Stimulated activated CD4-positive, alpha-beta T cell treated with anti-CD3 and anti-CD28 coated beads, Interleukin-15, amount 100 ng/mL, for 1 hour (primary cell): ENCODE data around the gene APIP.

Source experiments
- DNase-seq, 2 donors: peaks; one replicate each; pipeline ENCODE4 v3.0.0-alpha.2; 2020; ENCODE audit warnings: low read depth in 1 of 2, low spot score in 1 of 2

Gene APIP, protein sequence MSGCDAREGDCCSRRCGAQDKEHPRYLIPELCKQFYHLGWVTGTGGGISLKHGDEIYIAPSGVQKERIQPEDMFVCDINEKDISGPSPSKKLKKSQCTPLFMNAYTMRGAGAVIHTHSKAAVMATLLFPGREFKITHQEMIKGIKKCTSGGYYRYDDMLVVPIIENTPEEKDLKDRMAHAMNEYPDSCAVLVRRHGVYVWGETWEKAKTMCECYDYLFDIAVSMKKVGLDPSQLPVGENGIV

DNA sequence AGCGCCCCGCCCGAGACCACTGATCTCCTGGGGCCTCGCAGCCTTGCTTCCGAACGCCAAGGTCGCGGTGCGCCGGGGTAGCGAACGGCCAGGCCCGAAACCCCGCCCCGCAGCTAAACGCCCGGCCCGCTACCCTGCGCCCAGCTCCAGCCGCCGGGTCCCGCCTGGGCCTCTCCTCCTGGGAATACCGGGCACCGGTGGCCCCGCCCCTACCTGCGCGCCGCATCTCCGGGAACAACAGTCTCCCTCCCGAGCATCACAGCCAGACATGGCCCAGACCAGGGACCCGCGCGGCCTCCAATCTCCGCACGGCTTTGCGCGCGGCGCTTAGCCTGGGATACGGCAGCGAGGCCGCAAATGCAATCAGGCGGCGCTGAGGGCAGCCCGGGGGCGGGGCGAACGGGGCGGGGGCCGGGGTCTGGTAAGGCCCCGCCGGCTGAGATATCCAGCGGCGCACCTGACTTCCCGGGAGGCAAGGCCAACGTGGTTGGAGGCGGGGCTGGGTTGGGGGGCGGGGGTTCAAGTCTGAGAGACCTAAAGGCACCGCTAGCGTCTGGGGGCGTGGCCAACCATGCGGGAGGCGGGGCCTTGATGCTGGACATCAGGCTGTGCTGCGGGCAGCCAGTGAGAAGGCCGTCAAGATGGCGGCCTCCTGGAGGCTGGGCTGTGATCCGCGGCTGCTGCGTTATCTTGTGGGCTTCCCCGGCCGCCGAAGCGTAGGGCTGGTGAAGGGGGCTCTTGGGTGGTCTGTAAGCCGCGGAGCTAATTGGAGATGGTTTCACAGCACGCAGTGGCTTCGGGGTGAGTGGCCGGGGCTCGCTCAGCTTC, at the start of gene APIP, which contains the start of gene PDHX:
TSS of gene APIP (minus strand) at position 365 of the 828 bp plus-strand sequence. CDS start at position 270, 95 bp downstream.
TSS of gene PDHX (plus strand) at position 604 of the 828 bp plus-strand sequence. CDS start at position 642, 38 bp downstream.
- DNase-seq: peak; percentile 88 to 95

DNA sequence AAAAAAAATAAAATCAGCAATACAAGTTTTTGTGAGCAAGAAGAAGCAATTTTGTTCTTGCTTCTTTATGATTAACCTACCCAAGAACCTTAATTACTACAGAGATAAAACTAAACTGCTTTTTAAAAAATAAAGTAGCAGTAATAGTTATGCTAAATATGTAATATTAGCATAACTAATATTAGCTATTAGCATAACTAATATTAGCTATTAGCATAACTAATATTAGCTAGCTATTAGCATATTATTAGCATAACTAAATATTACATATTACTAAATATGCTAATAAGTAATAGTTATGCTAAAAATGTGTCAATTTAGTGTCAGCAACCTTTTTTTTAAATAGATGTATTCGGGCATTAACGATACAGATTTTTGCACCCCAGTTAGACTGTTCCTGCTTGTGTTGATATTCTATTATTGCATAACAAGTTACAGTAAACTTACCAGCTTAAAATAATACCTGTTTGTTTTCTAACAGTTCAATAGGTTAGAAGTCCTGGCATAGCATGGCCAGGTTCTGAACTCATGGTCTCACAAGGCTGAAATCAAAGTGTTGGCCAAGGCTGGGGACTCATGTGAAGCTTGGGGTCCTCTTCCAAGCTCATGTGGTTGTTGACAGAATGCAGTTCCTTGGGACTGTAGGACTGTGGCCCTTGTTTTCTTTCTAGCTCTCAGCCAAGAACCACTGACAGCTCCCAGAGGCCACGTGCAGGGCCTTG, 48.6 kb upstream of the APIP start:
- DNase-seq: no peak

DNA sequence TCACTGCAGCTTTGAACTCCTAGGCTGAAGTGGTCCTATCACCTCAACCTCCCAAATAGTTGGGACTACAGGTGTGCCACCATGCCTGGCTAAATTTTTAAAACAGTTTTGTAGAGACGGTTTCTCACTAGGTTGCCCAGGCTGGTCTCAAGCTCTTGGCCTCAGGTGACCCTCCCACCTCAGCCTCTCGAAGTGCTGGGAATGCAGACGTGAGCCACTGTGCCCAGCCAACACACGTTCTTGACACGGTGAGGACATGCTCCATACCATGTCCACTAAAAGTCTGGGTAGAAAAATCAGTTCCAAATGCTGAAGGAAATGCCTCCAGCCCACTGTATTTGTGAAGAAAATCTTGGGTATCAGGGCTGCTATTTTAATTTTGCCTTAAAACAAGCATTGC, 47.2 kb upstream of the APIP start:
- DNase-seq: no peak

DNA sequence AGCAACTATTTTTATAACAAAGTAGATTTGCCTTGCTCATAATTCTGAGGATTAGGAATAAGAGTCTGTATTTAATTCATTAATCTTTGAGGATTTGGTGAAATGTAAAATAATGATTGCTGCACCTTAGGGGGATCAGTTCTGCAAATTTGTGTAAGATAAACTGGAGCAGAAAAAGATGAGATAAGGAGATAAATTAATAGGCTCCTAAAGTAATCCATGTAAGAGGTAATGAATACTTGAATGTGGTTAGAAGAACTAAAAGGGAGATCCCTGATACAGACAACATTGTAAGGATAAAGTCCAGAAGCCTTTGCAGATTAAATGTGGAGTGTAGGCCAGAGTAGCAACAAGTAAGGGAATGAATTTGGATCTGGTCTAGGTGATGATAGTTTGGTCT, 45.9 kb upstream of the APIP start:
- DNase-seq: no peak

DNA sequence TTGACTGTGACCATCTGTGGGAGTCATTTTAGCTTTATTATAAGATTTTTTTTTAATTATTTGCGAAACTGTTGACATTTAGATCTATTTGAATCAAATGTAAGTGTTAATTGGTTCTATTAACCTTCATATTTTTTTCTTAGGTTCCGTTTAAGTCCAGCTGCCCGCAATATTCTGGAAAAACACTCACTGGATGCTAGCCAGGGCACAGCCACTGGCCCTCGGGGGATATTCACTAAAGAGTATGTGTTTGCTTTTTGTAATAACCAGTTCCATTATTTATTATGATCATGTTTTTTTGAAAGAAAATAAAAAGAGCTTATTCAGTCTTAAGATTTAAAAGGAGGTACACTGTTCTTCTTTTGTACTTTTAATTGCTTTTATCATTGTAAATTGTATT, 44.1 kb upstream of the APIP start:
- DNase-seq: no peak

DNA sequence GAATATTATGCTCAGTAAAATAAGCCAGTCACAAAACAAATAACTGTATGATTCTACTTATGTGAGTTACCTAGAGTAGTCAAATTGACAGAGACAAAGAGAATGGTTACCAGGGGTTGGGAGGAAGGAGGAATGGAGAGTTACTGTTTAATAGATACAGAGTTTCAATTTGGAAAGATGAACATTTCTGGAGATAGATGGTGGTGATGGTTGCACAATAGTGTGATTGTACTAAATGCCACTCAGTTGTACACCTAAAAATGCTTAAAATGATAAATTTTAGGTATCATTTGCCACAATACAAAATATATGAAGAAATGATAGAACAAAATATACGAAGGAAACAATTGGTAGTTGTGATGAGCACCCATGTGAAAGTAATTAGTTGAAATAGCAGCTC, 43.6 kb upstream of the APIP start:
- no peak for DNase-seq

DNA sequence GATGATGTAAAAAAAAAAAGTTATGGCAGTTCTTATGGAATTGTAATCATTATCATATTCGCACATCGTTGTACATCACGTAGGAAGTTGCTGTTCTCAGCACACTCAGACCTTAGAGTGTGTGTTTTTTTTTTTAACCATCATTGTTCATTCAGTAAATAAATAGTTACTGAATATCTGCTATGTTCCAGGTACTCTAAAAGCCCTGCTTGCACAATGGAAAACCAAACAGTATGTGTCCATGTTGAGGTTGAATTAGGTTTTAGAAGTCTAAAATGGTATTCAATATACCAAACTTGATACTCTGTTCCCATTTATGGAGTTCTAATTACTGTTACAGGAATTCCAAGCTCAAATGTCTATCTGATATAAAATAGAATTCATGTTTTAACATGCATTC, 41.4 kb upstream of the APIP start:
- no peak for DNase-seq

DNA sequence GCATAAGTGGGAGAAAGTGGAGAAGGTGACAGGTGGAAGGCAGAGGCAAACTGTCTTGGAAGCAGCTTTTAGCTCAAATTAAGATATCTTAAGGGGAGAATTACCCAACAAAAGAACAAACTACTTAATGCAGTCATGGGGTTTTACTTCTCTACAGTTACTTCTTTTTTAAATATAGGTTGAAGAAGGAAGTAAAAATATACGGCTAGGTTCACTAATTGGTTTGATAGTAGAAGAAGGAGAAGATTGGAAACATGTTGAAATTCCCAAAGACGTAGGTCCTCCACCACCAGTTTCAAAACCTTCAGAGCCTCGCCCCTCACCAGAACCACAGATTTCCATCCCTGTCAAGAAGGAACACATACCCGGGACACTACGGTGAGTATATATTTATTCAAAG, 41.0 kb upstream of the APIP start:
- no peak for DNase-seq

DNA sequence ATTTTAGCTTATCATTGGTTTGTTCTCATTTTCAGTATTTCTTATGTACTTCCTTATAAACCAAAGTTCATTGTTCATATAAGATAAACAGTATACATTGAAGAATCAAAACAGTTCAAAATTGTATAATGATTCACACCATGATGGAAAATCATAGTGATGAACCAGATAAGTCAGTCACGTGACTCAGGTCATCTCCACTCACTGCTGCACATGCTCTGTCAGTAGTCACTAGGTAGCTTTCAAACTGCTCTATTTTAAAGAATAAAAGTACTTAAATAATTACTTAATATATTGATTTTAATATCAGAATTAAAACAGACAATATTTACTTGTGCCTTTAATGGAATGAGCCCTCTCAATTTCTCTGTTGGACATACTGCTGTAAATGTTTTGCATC, 37.8 kb upstream of the APIP start:
- DNase-seq: no peak

DNA sequence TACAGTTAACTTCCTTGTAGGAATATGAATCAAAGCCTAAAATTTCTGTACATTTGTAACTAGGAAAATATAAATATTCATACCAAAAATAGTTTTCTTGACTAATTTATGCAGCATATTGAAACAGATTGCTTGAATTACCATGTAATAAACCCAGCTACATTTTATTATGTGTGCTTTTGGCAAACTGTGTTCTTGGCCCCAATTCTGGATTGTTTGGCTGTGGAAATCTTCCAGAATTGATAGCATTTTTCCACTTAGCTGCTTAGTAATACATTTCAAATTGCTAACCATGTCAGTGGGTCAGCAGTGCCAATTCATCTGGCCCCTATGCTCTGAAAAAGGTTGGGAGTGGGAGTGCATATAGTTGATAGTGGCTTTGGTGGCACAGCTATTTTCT, 32.5 kb upstream of the APIP start:
- DNase-seq: no peak

DNA sequence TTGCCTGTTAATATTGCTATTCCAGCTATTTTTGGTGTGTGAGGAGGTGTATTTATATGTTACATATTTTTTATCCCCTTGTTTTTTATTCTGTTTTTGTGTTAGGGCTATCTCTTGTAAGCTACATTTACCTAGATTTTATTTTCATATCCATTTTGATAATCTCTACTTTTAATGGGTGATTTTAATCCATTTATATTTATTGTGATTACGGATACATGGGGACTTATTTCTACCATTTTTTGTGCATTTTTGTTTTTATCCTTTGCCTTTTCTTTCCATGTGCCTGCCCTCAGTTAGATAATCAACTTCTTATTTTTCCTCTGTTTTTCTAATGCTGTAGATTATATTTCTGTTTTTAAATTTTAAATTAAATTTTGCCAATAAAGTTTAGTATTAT, 28.5 kb upstream of the APIP start:
- DNase-seq: no peak

DNA sequence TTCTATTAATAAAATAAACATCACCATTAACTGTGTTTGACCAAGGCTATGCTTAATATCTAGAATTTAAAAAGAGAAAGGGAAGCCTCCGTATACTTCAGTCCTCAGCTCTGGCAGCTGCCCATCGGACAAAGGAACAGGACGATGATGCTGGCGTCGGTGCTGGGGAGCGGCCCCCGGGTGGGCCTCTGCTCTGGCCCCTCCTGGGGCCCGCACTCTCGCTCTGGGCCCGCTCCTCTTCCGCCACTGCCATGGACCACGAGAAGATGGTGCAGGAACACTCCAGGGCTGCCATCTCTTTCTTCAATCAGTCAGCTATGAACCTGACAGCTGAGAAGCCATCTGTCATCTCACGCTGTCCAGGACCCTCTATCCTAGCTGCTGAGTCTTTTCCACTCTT, 25.5 kb upstream of the APIP start:
- no peak for DNase-seq

DNA sequence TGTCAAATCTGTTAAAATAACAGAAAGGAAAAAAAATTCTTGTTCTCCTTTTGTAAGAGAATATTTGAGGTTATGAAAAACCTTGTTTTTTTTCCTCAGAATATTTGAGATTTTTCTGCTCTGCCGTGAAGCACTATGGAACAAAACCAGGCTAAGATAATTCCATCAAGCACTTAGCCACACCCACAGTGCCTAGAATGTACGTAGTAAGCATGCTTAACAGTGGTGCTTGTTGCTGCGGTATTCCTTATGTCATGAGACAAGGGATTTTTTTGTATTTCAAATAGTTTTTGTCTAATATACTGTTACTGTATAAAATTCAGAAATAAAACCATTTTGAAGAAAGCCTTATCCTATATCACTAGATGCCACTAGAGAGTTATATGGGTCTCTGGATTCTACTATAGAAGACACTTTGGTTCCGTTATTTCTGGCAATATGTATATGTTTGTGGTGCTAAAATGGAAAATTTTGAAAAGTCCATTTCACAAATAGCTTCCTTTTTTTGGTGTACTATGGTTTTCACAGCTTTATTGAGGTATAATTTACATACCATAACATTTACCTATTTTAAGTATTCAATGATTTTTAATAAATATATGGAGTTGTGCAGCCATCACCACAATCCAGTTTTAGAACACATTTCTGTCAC, 24.0 kb upstream of the APIP start:
- DNase-seq: no peak

DNA sequence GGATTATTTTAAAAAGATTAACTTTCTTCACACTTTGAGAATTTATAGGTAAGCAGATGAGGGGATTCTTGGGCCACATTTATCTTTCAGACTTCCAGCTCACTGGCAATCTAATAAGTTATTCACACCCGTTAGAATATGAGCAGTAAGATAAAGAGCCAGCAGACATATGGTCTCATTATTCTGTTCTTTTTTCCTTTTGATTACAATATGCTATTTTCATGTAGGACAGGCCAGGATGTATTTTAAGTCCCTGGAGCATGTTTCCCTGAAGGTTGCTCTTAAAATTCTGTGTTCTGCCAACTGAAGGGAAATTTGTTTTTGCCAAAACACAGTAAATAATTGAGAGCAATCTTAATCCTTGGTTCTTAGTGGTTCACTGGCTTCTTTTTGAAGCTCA, 22.4 kb upstream of the APIP start:
- no peak for DNase-seq

DNA sequence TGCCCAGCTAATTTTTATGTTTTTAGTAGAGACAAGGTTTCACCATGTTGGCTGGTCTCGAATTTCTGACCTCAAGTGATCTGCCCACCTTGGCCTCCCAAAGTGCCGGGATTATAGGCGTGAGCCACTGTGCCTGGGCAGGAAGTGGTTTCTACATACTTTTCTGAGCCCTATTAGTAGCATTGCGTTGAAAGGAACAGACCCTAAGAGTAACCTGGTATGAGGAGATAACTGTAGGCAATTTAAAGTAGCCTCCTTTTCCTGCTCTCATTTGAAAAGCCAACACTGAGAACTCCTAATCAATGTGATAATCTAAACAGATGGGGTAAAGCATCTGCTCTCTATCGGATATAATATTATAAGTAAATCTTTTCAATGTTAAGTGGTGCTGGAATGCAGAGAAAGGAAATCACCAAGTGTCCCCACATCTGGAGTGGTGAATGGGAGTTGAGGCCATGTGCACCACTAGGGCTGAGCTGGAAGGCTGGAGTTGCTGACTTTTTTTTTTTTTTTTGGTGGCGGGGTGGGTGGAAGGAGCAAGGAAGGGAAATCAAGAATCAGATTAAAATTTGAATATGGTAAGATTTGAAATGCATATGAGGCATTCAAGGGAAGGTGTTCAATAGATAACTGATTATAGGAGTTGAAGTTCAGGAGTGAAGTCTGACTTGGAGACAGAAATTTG, 20.9 kb upstream of the APIP start:
- DNase-seq: no peak

DNA sequence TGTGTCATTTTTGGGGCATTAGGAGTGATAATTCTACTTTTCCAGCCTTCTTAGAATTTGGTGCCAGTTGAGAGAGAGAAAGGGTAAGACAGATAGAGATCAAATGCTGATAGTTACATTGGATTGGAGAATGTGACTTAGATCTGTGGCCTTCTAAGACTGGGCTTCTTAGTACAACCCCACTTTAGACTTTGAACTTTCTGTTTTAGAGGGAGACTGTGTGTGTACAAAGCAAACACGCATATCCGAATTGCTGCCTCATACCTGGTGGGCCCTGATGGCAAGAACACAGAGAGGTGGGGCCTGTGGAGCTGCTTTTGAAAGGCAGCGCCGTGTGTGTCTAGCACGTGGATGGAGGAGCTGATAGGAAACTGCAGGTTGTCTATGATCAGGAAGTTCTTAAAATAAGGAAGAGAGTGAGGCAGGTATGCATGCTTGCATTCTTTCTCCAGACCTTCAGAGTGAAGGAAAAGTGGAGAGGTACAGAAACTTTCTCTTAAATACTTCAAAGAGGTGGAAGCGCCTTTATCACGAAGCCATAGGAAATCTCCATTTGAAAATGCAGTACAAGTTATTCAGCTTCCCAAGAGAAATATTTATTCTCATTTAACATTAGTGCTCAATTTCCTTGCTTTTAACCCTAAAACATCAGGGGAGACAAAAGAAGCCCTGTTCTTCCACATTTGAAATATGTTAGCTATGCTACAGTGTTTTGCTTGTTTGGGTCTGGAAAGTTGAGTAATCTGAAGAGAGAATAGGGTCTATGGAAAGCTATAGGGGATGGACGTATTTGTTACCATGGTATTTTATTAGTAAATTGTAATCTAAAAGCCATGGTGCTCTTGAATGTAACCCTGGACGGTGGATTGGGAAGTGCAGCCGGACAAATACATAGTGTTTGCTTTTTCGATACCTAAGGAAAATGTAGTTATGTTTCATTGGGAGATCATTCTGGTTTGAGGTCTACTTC, 13.9 kb upstream of the APIP start:
- no peak for DNase-seq

DNA sequence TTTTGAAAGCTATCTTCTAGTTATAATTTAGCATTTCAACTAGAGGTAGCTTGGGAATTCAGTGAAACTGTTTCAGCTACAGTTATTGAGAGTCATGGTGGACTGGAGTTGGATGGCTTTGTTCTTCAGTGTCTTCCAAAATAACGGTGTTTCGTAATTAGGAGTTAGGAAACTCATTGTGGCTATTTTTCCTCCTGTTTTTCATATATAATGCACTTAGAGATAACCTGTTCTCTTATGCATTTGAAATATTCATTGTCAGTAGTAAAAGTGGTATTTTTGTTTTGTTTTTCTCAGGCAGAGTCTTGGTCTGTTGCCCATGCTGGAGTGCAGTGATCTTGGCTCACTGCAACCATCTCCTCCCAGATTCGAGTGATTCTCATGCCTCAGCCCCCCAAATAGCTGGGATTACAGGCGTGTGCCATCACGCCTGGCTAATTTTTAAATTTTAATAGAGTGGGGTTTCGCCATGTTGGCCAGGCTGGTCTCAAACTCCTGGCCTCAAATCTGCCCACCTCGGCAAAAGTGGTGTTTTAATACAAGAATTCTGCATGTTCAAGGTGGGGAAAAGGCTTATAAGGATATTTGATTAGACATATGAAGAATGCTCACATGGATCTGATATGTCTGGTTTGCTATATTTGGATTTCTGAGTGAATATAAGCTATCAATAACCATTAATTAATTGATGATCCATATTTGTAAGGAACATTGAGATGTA, 12.9 kb upstream of the APIP start:
- DNase-seq: no peak

DNA sequence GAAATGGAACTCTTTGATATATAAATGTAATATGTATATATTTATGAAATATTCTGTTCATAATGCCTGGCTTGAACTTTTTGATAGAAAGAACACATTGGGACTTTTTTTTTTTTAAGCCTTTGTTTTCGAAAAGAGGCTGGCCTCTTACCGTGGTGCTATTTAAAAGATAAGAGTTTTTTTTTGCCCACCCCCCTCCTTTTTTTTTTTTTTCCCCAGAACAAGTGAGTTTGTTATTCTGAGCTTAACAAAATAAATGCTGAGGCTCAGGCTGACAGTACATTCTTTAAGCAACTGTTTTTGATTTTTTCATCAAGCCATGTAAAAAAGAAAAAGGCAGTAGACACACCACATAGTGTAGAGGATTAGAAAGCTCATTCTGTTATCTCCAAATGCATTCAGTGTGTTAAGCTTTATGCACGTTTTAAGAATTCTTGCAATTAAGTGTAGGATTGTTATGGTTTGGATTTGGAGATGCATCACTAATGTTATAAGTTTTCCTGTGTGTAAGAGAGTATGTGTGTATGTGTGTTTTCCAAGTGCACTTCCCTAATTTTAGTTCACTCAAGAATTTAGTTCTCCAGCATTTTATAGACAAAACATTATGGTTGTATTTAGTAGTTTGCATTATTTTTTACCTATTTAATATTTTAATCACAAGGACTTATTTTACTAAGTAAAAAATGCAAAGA, 12.2 kb upstream of the APIP start:
- no peak for DNase-seq

DNA sequence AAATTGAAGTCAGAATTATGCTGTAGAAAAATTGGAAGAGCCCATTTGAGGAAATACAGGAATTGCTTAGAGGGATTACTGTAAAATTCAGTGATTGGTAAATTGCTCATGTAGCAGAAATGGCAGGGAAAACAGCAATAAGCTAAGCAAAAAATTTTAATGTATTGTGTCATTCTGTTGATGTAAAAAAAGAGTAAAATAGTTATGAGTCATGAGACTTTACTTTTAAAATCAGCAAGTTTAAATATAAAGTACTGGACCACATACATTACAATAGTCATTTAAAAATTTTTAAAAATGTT, 10.6 kb upstream of the APIP start:
- DNase-seq: no peak
